Keratinocyte (primary cell): ENCODE measurements around the gene MLLT10.

Experiments used
- CTCF ChIP-seq, 3 experiments: IDR thresholded peaks in 1 of 3; conservative IDR thresholded peaks in 1 of 3; optimal IDR thresholded peaks in 1 of 3; 2 replicates in 2 of 3; 3 replicates in 1 of 3; pipeline versions ENCODE3 to v1.5.1; 2011; ENCODE audit warnings: low read length in 3 of 3, mild to moderate bottlenecking in 3 of 3, moderate library complexity in 2 of 3, control low read depth in 1 of 3, inconsistent platforms in 1 of 3; ENCODE audit not compliant: insufficient read depth in 2 of 3; ENCODE audit errors: extremely low read depth in 1 of 3
- EZH2 ChIP-seq: IDR thresholded peaks from one replicate; pipeline ENCODE4 v1.6.1; 2012; ENCODE audit warnings: inconsistent platforms, mild to moderate bottlenecking, low read length, moderate library complexity

GRCh38 chr10:21740989-21741388 is 207.0 kb downstream of the MLLT10 start:
- TF ChIP-seq EZH2, result no peak
- TF ChIP-seq CTCF (optimal IDR thresholded peaks at IDR 0.05 in 1 of 3, IDR thresholded peaks at IDR 0.05 in 1 of 3, conservative IDR thresholded peaks at IDR 0.05 in 1 of 3; ENCODE audit: extremely low read depth in 1 of 3, insufficient read depth in 2 of 3, low read length in 3 of 3), result no peak
